ENCODE results near the gene ZNF22.

The ZNF22 gene

DNA sequence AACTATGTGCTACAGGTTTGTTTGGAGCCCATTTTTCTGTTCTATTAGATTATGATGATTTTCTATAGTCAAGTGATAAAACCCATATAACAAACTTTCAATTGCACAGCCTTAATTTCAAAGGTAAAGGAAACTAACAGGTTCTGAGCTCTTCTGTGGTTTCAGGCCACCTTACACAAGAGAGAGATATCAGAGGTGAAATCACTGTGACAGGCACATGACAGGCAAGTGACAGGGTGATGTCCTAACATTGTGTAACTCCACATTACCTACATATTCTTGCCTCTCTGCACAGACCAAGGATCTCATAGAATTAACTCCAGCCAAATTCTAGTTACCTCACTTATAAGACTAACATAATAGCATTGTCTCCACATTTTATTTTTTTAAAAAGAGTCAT is 35.0 kb downstream of the ZNF22 start:
- no peak for DNase-seq (ENCODE audit: low read depth, low spot score)
- no peak overlapping the region for H3K4me3 ChIP-seq (ENCODE audit: low read depth, low read length)
- POLR2A ChIA-PET: no interaction called here
- TF ChIP-seq, protein P1, sequence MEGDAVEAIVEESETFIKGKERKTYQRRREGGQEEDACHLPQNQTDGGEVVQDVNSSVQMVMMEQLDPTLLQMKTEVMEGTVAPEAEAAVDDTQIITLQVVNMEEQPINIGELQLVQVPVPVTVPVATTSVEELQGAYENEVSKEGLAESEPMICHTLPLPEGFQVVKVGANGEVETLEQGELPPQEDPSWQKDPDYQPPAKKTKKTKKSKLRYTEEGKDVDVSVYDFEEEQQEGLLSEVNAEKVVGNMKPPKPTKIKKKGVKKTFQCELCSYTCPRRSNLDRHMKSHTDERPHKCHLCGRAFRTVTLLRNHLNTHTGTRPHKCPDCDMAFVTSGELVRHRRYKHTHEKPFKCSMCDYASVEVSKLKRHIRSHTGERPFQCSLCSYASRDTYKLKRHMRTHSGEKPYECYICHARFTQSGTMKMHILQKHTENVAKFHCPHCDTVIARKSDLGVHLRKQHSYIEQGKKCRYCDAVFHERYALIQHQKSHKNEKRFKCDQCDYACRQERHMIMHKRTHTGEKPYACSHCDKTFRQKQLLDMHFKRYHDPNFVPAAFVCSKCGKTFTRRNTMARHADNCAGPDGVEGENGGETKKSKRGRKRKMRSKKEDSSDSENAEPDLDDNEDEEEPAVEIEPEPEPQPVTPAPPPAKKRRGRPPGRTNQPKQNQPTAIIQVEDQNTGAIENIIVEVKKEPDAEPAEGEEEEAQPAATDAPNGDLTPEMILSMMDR (IDR thresholded peaks at IDR 0.05; ENCODE audit: insufficient read depth, low read length, missing control alignments): no peak
- CTCF ChIA-PET: no interaction called here

DNA sequence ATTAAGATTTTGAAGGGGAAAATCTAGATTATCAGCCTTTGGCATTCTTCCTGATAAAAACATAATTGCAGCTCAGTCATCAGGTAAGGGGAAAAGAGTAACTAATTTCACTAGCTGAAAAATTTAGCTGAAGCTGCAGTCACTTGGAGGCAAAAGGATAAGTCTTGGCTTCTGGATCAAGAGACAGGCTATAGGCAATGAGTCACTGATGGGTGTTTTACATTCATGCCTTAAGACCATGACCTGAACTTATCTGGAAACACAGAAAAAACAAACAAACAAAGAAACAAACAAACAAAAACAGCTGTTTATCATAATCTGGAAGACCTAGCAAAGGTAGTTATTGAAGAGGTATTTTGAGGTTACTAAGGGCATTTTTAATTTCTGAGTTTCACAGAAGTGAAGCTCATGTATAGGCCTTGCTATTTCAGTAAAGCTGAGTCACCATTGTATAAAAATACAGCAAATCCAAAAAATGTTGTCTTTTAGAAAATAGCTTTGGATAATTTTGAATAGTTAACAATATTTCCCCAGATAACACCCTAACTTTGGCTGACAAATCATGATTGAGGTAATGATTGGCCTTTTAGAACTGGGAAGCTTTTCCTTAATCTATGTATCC is 40.3 kb downstream of the ZNF22 start:
- H3K4me3 ChIP-seq (ENCODE audit: low read depth, low read length): no peak overlapping the region
- TF ChIP-seq, protein P1 (IDR thresholded peaks at IDR 0.05; ENCODE audit: insufficient read depth, low read length, missing control alignments): no peak
- POLR2A ChIA-PET: no interaction called here
- CTCF ChIA-PET: no interaction called here
- no peak for DNase-seq (ENCODE audit: low read depth, low spot score)

- no peak for DNase-seq (ENCODE audit: low read depth, low spot score)
- POLR2A ChIA-PET: no interaction called here
- no peak overlapping the region for H3K4me3 ChIP-seq (ENCODE audit: low read depth, low read length)
- CTCF ChIA-PET: no interaction called here
- TF ChIP-seq, protein P1 (IDR thresholded peaks at IDR 0.05; ENCODE audit: insufficient read depth, low read length, missing control alignments): no peak
These were observed 43.6 kb downstream of the ZNF22 start for GRCh38 chr10:45044290-45044689.

GRCh38 chr10:45050551-45051235 is 50.0 kb downstream of the ZNF22 start:
- DNase-seq (ENCODE audit: low read depth, low spot score): no peak
- ChIA-PET CTCF (no interaction called here), POLR2A (no interaction called here)
- TF ChIP-seq, protein P1 (IDR thresholded peaks at IDR 0.05; ENCODE audit: insufficient read depth, low read length, missing control alignments): no peak
- no peak overlapping the region for H3K4me3 ChIP-seq (ENCODE audit: low read depth, low read length)

GRCh38 chr10:45052700-45053099 is 52.0 kb downstream of the ZNF22 start:
- CTCF ChIA-PET: no interaction called here

DNA sequence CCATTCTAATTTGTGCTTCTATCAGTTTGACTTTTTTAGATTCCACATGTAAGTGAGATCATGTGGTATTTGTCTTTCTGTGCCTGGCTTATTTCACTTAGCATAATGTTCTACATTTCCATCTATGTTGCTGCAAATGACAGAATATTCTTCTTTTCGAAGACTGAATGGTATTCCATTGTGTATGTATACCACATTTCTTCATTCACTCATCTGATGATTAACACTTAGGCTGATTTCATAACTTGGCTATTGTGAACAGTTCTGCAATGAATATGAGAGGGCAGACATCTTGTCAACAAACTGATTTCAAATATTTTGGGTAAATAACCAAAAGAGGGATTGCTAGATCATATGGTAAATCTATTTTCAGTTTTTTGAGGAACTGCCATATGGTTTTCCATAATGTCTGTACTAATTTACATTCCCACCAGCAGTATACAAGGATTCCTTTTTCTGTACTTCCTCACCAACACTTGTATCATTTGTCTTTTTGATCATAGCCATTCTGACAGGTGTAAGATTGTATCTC is 52.9 kb downstream of the ZNF22 start:
- no peak for DNase-seq (ENCODE audit: low read depth, low spot score)
- CTCF ChIA-PET: no interaction called here
- TF ChIP-seq, protein P1 (IDR thresholded peaks at IDR 0.05; ENCODE audit: insufficient read depth, low read length, missing control alignments): no peak
- POLR2A ChIA-PET: no interaction called here
- no peak overlapping the region for H3K4me3 ChIP-seq (ENCODE audit: low read depth, low read length)

More at GRCh38 chr10:45052700-45053099, 52.0 kb downstream of the ZNF22 start:
- POLR2A ChIA-PET: no interaction called here
- DNase-seq (ENCODE audit: low read depth, low spot score): no peak
- H3K4me3 ChIP-seq (ENCODE audit: low read depth, low read length): no peak overlapping the region
- TF ChIP-seq, protein P1 (IDR thresholded peaks at IDR 0.05; ENCODE audit: insufficient read depth, low read length, missing control alignments): no peak
